Measurements from ENCODE around the gene CLEC3A.
"Not testable (repeated sequence)": the region's sequence is repeated elsewhere in the genome, so short reads cannot be mapped to it uniquely, and the experiment has no call there.

CLEC3A gene

GRCh38 chr16:78028018-78028417 is 5.7 kb downstream of the CLEC3A start:
- DNase-seq (ENCODE audit: low read depth in 2 of 2): no peak

GRCh38 chr16:78034530-78034929 is 12.2 kb downstream of the CLEC3A start:
- DNase-seq (ENCODE audit: low read depth in 2 of 2): no peak

GRCh38 chr16:78035012-78035411 is 12.7 kb downstream of the CLEC3A start:
- DNase-seq (ENCODE audit: low read depth in 2 of 2): no peak

- no peak for DNase-seq (ENCODE audit: low read depth in 2 of 2)
Measured at GRCh38 chr16:78040396-78040795, 18.0 kb downstream of the CLEC3A start.

GRCh38 chr16:78045865-78046581 is 23.7 kb downstream of the CLEC3A start:
- DNase-seq (ENCODE audit: low read depth in 2 of 2): peak in 1 of 2 experiments; percentile 11

GRCh38 chr16:78048319-78048718 is 26.0 kb downstream of the CLEC3A start:
- DNase-seq (ENCODE audit: low read depth in 2 of 2): no peak

GRCh38 chr16:78050734-78051400 is 28.5 kb downstream of the CLEC3A start:
- no peak for DNase-seq (ENCODE audit: low read depth in 2 of 2)

- DNase-seq (ENCODE audit: low read depth in 2 of 2): no peak
Measured at GRCh38 chr16:78057803-78058564, 35.6 kb downstream of the CLEC3A start.

- not testable (repeated sequence) for DNase-seq (ENCODE audit: low read depth in 2 of 2)
Measured at GRCh38 chr16:78059806-78060205, 37.5 kb downstream of the CLEC3A start.

GRCh38 chr16:78060295-78060694 is 37.9 kb downstream of the CLEC3A start:
- no peak for DNase-seq (ENCODE audit: low read depth in 2 of 2)

GRCh38 chr16:78060809-78061208 is 38.5 kb downstream of the CLEC3A start:
- DNase-seq (ENCODE audit: low read depth in 2 of 2): no peak

- no peak for DNase-seq (ENCODE audit: low read depth in 2 of 2)
Measured at GRCh38 chr16:78065319-78065718, 43.0 kb downstream of the CLEC3A start.

GRCh38 chr16:78069913-78070312 is 47.6 kb downstream of the CLEC3A start:
- no peak for DNase-seq (ENCODE audit: low read depth in 2 of 2)

- no peak for DNase-seq (ENCODE audit: low read depth in 2 of 2)
Measured at GRCh38 chr16:78072275-78072674, 49.9 kb downstream of the CLEC3A start.

- no peak for DNase-seq (ENCODE audit: low read depth in 2 of 2)
Measured at GRCh38 chr16:78075800-78076199, 53.5 kb downstream of the CLEC3A start.

- DNase-seq (ENCODE audit: low read depth in 2 of 2): no peak
Measured at GRCh38 chr16:78081341-78081740, 59.0 kb downstream of the CLEC3A start.
